ENCODE data around the gene WDR73. TPM values are rescaled to one million over a fixed set of nuclear protein-coding genes. Genes with fewer than 3 reads are reported as not detected.
"Not testable (repeated sequence)": the region's sequence is repeated elsewhere in the genome, so short reads cannot be mapped to it uniquely, and the experiment has no call there.

Gene WDR73
- 22.6 and 25.1 TPM in 2 replicates for total RNA-seq (2012; rRNA removed)

DNA sequence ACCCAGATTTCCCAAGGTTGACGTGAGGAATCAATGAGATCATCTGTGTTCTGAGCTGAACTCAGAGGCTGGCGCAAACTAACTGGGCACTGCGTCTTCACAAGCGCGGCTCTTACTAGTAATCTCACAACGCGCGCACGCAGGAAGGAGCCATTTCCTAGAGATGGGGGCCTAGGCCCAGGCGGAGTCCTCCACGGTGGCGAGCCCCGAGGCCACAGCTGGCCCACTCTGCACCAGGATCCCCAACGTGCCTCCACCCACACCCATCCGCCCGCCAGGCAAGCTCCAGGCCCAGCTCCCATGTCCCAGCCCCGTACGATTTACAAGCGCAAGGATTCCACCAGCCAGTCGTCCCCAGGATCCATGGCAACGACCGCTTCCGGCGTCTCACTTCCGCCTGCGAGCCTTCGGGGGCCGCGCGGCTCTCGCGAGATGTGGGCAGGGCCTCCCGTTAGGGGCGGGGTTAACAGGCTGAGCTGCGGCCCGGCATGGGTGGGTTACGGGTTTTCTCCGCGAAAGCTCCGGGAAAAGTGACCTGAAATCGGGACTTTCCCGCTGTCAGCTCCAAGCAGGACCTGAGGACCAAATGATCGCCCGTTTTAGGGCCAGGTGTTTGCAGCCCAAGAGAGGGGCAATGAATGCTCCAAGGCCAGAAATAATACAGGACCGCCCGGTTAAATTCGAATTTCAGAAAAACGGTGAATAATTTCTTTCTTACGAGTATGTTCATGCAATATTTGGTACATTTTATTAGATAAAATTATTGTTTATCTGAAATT, at the start of gene WDR73:
Gene WDR73, minus strand, starts transcription at position 374 of the 779 bp plus-strand sequence. Its CDS starts 9 bp downstream, at position 365.
- peak within 1 kb of the TSS; percentile 98 for H3K4me2 ChIP-seq (ENCODE audit: low read length)
- H3K9ac ChIP-seq (ENCODE audit: low read depth, low read length) = peak within 1 kb of the TSS; percentile 91
- no peaks in the 10 kb centered on the region for H3K9me3 ChIP-seq (replicated peaks; ENCODE audit: low read length)
- peak within 1 kb of the TSS; percentile 87 for H3K4me3 ChIP-seq (ENCODE audit: low read length)
- H3K4me1 ChIP-seq (ENCODE audit: control insufficient read depth, insufficient read depth, low read length) = peaks cover 31% of the 10 kb centered on the region
- peaks cover 23% of the 10 kb centered on the region for H3K36me3 ChIP-seq (ENCODE audit: insufficient read depth, low read length)
- H3K27me3 ChIP-seq (ENCODE audit: control insufficient read depth, insufficient read depth, low read length) = no peaks in the 10 kb centered on the region

DNA sequence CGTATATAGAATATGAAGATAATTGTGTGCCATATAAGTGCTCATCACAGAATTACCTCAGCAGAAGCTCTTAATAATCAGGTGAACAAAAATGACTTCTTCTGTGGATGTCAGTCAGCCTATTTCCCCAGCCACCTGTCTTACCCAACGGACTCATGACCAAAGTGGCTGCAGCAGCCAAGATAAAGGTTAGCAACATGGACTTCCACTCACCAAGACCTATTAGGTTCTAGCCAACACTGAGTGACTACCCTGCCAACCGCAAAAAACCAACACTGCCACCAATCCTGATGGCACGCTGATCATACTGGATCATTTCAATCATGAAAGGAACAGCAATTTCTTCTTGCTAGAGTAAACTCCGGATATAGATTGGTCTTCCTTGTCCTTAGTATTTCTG, 49.7 kb upstream of the WDR73 start:
- H3K9ac ChIP-seq (ENCODE audit: low read depth, low read length) = no peak overlapping the region
- no peak overlapping the region for H3K4me3 ChIP-seq (ENCODE audit: low read length)
- H3K9me3 ChIP-seq (replicated peaks; ENCODE audit: low read length) = no peaks in the 10 kb centered on the region
- no peaks in the 10 kb centered on the region for H3K27me3 ChIP-seq (ENCODE audit: control insufficient read depth, insufficient read depth, low read length)
- H3K36me3 ChIP-seq (ENCODE audit: insufficient read depth, low read length) = peaks cover 13% of the 10 kb centered on the region
- no peak overlapping the region for H3K4me2 ChIP-seq (ENCODE audit: low read length)
- H3K4me1 ChIP-seq (ENCODE audit: control insufficient read depth, insufficient read depth, low read length) = peaks cover 17% of the 10 kb centered on the region

DNA sequence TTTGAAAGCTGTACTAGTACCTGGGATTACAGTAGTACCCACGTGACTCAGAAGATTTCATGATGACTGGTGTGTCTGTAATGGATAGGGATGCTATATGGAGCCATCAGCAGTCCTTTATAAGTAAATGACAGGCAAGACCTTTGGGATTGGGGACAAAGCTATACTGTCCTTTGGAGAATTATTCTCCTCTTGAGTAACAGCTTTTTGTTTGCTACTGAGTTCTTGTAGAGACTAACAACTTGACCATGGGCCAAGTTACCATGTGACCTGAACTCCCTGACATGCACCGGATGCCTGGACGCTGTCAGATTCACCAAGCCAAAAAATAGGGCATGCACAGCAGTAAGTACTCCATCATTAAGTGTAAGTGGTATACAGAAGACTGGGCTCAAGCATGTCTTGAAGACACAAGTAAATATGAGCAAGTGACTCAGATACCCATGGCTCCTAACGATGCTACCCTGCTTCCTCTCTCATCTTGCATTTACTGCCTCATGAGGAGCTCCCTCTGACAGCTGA, 48.9 kb upstream of the WDR73 start:
- H3K4me2 ChIP-seq (ENCODE audit: low read length) = no peak overlapping the region
- H3K9me3 ChIP-seq (replicated peaks; ENCODE audit: low read length) = no peaks in the 10 kb centered on the region
- no peak overlapping the region for H3K4me3 ChIP-seq (ENCODE audit: low read length)
- peaks cover 8% of the 10 kb centered on the region for H3K36me3 ChIP-seq (ENCODE audit: insufficient read depth, low read length)
- H3K4me1 ChIP-seq (ENCODE audit: control insufficient read depth, insufficient read depth, low read length) = peaks cover 16% of the 10 kb centered on the region
- no peak overlapping the region for H3K9ac ChIP-seq (ENCODE audit: low read depth, low read length)
- no peaks in the 10 kb centered on the region for H3K27me3 ChIP-seq (ENCODE audit: control insufficient read depth, insufficient read depth, low read length)

DNA sequence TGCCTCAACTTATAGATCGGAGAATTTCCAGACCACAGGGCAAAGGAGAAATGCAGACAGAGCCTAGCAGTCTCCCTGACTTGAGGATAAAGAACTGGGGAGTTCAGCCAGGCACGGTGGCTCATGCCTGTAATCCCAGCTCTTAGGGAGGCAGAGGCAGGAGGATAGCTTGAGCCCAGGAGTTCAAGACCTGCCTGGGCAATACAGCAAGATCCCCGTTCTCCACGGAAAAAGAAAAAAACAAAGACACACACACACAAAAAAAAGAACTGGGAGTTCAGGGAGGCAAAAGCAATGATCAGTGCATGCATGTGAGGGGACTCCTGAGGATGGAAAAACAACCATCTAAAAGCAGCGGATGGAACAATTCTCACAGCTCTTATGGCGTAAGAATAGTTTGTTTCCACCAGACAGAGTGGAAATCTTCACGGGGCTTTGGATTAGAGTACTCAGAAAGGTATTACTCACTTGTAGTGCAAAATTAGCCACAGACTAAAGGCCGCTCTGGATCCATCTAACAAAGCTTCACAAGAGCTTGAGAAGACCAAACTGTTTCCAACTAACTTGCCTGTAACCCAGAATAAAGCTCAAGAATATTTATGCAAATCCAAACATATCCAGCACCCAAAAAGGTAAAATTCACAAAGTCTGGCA, 45.6 kb upstream of the WDR73 start:
- Histone ChIP-seq H3K27me3 (ENCODE audit: control insufficient read depth, insufficient read depth, low read length) (no peaks in the 10 kb centered on the region), H3K4me2 (ENCODE audit: low read length) (no peak overlapping the region), H3K4me3 (ENCODE audit: low read length) (no peak overlapping the region), H3K4me1 (ENCODE audit: control insufficient read depth, insufficient read depth, low read length) (peaks cover 8% of the 10 kb centered on the region), H3K36me3 (ENCODE audit: insufficient read depth, low read length) (peaks cover 4% of the 10 kb centered on the region), H3K9ac (ENCODE audit: low read depth, low read length) (no peak overlapping the region), H3K9me3 (replicated peaks; ENCODE audit: low read length) (no peaks in the 10 kb centered on the region)

DNA sequence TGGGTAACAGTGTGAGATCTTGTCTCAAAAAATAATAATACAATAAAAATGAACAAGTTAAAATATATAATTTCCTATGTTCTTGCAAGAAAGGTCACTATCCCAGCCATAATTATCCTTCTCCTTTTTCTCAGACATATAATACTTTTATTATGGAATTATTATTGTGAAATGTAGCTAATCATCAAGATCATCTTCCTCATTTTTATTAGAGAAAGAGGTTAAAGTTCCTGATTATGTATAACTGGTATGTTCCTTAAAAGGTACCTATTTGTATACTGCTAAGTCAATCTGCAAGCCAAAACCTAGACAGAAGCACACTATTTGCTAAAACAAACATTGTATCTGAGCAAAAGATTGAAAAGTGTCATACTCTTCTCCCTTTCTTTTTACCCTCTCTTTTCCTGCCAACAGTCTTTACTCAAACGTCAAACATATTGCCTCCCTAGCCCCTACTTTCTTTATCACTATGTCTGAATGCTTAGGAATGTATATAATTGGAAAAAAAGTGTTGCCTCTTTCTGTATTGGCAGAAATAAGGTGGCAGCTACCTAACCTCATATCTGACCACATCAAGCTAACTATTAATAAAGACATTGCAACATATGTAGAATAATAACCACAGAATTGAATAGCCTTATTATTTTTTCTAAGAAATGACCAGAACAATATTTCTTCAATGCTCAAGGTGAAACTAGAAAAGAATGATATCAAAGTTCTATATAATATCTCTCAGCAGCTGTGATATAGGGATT, 43.3 kb upstream of the WDR73 start:
- H3K9me3 ChIP-seq (replicated peaks; ENCODE audit: low read length) = no peaks in the 10 kb centered on the region
- no peaks in the 10 kb centered on the region for H3K4me1 ChIP-seq (ENCODE audit: control insufficient read depth, insufficient read depth, low read length)
- peaks cover under 1% of the 10 kb centered on the region for H3K36me3 ChIP-seq (ENCODE audit: insufficient read depth, low read length)
- no peak overlapping the region for H3K4me3 ChIP-seq (ENCODE audit: low read length)
- no peak overlapping the region for H3K9ac ChIP-seq (ENCODE audit: low read depth, low read length)
- H3K27me3 ChIP-seq (ENCODE audit: control insufficient read depth, insufficient read depth, low read length) = no peaks in the 10 kb centered on the region
- H3K4me2 ChIP-seq (ENCODE audit: low read length) = no peak overlapping the region

DNA sequence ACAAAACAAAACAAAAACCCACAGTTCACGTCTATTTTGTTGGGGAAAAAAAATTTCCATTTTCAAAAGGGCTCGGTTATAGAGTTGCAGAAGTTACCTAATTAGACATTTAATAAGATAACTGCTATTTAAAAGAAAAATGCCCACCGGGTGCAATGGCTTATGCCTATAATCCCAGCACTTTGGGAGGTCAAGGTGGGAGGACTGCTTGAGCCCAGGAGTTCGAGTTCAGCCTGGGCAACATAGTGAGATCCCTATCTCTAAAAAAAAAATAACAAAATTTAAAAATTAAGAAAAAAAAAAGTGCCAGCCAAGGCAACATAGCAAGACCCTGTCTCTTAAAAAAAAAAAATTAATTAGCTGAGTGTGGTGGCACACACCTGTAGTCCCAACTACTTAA, 42.7 kb upstream of the WDR73 start:
- Histone ChIP-seq H3K4me1 (ENCODE audit: control insufficient read depth, insufficient read depth, low read length) (no peaks in the 10 kb centered on the region), H3K27me3 (ENCODE audit: control insufficient read depth, insufficient read depth, low read length) (no peaks in the 10 kb centered on the region), H3K4me2 (ENCODE audit: low read length) (no peak overlapping the region), H3K9me3 (replicated peaks; ENCODE audit: low read length) (no peaks in the 10 kb centered on the region), H3K4me3 (ENCODE audit: low read length) (no peak overlapping the region), H3K9ac (ENCODE audit: low read depth, low read length) (no peak overlapping the region), H3K36me3 (ENCODE audit: insufficient read depth, low read length) (peaks cover 3% of the 10 kb centered on the region)

DNA sequence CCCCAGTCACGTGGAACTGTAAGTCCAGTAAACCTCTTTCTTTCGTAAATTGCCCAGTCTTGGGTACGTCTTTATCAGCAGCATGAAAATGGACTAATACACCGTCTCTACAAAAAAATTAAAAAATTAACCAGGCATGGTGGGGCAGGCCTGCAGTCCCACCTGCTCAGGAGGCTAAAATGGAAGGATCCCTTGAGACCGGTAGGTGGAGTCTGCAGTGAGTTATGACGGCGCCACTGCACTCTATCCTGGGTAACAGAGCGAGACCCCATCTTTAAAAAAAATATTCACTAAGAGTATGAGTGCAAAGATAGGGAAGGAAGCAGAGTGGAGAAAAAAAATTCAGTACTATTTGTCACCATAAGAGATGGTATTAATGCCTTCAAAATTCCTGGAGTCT, 36.3 kb upstream of the WDR73 start:
- H3K36me3 ChIP-seq (ENCODE audit: insufficient read depth, low read length) = peaks cover 37% of the 10 kb centered on the region
- H3K9ac ChIP-seq (ENCODE audit: low read depth, low read length) = no peak overlapping the region
- no peak overlapping the region for H3K4me2 ChIP-seq (ENCODE audit: low read length)
- H3K27me3 ChIP-seq (ENCODE audit: control insufficient read depth, insufficient read depth, low read length) = no peaks in the 10 kb centered on the region
- H3K9me3 ChIP-seq (replicated peaks; ENCODE audit: low read length) = no peaks in the 10 kb centered on the region
- peaks cover 6% of the 10 kb centered on the region for H3K4me1 ChIP-seq (ENCODE audit: control insufficient read depth, insufficient read depth, low read length)
- no peak overlapping the region for H3K4me3 ChIP-seq (ENCODE audit: low read length)

DNA sequence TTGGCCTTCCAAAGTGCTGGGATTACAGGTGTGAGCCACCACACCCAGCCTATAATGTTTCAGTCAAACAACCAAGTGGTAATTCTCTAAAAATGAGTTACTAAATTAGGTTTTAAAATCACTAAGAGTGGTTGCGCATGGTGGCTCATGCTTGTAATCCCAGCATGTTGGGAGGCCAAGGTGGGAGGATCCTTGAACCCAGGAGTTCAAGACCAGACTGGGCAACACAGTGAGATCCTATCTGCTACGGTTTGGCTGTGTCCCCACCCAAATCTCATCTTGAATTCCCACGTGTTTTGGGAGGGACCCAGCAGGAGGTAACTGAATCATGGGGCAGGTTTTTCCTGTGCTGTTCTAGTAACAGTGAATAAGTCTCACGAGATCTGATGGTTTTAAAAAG, 35.8 kb upstream of the WDR73 start:
- Histone ChIP-seq H3K9me3 (replicated peaks; ENCODE audit: low read length) (no peaks in the 10 kb centered on the region), H3K4me2 (ENCODE audit: low read length) (no peak overlapping the region), H3K9ac (ENCODE audit: low read depth, low read length) (no peak overlapping the region), H3K27me3 (ENCODE audit: control insufficient read depth, insufficient read depth, low read length) (no peaks in the 10 kb centered on the region), H3K36me3 (ENCODE audit: insufficient read depth, low read length) (peaks cover 37% of the 10 kb centered on the region), H3K4me1 (ENCODE audit: control insufficient read depth, insufficient read depth, low read length) (peaks cover 6% of the 10 kb centered on the region), H3K4me3 (ENCODE audit: low read length) (no peak overlapping the region)

DNA sequence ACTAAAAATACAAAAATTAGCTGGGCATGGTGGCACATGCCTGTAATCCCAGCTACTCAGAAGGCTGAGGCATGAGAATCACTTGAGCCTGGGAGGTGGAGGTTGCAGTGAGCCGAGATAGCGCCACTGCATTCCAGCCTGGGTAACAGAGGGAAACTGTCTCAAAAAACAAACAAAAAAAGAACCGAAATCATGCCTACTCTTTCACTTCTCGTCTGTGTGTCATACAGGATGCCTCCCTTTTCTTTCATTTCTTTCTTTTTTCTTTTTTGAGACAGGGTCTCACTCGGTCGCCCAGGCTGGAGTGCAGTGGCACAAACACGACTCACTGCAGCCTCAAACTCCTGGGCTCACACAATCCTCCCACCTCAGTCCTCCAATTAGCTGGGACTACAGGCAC, 32.4 kb upstream of the WDR73 start:
- not testable (repeated sequence) for H3K4me3 ChIP-seq (ENCODE audit: low read length)
- peaks cover 49% of the 10 kb centered on the region for H3K36me3 ChIP-seq (ENCODE audit: insufficient read depth, low read length)

DNA sequence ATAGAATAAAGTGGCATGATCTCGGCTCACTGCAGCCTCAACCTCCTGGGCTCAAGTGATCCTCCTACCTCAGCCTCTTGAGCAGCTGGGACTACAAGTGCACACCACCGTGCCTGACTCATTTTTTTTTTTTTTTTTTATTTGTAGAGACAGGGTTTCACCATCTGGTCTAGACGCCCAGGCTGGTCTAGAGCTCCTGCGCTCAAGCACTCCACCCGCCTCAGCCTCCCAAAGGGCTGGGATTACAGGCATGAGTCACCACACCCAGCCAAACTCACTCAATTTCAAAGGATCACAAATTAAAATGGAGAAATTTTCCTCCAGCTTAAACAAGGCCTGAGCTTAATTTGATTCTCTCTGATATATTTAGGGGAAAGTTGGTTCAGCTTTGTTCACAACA, 31.2 kb upstream of the WDR73 start:
- peaks cover 21% of the 10 kb centered on the region for H3K4me1 ChIP-seq (ENCODE audit: control insufficient read depth, insufficient read depth, low read length)
- no peaks in the 10 kb centered on the region for H3K9me3 ChIP-seq (replicated peaks; ENCODE audit: low read length)
- H3K36me3 ChIP-seq (ENCODE audit: insufficient read depth, low read length) = peaks cover 52% of the 10 kb centered on the region

More for the DNA sequence above, 32.4 kb upstream of the WDR73 start:
- peaks cover 21% of the 10 kb centered on the region for H3K4me1 ChIP-seq (ENCODE audit: control insufficient read depth, insufficient read depth, low read length)
- H3K9me3 ChIP-seq (replicated peaks; ENCODE audit: low read length); H3K27me3 ChIP-seq (ENCODE audit: control insufficient read depth, insufficient read depth, low read length); H3K9ac ChIP-seq (ENCODE audit: low read depth, low read length); H3K4me2 ChIP-seq (ENCODE audit: low read length): not testable (repeated sequence)

DNA sequence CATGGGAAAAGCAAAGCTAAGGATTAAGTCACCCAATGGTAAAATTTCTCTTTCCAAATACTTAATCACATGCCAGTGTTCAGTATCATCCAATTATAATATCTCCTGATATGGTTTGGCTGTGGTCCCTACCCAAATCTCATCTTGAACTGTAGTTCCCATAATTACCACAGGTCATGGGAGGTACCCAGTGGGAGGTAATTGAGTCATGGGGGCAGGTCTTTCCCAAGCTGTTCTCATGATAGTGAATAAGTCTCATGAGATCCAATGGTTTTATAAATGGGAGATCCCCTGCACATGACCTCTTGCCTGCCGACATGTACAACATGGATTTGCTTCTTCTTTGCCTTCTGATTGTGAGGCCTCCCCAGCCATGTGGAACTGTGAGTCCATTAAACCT, 30.0 kb upstream of the WDR73 start:
- peaks cover 51% of the 10 kb centered on the region for H3K36me3 ChIP-seq (ENCODE audit: insufficient read depth, low read length)

More for the DNA sequence above, 31.2 kb upstream of the WDR73 start:
- Histone ChIP-seq H3K4me3 (ENCODE audit: low read length) (no peak overlapping the region), H3K4me2 (ENCODE audit: low read length) (no peak overlapping the region), H3K27me3 (ENCODE audit: control insufficient read depth, insufficient read depth, low read length) (no peaks in the 10 kb centered on the region), H3K9ac (ENCODE audit: low read depth, low read length) (no peak overlapping the region)

More for the DNA sequence above, 30.0 kb upstream of the WDR73 start:
- peaks cover 21% of the 10 kb centered on the region for H3K4me1 ChIP-seq (ENCODE audit: control insufficient read depth, insufficient read depth, low read length)
- H3K9ac ChIP-seq (ENCODE audit: low read depth, low read length) = no peak overlapping the region
- H3K4me2 ChIP-seq (ENCODE audit: low read length) = no peak overlapping the region
- H3K27me3 ChIP-seq (ENCODE audit: control insufficient read depth, insufficient read depth, low read length) = no peaks in the 10 kb centered on the region
- H3K4me3 ChIP-seq (ENCODE audit: low read length) = no peak overlapping the region
- no peaks in the 10 kb centered on the region for H3K9me3 ChIP-seq (replicated peaks; ENCODE audit: low read length)
